ENCODE measurements around the gene KCNJ11.
A peak's percentile ranks its signal among the peaks of the same experiment; 100 is the strongest.

KCNJ11 gene

DNA sequence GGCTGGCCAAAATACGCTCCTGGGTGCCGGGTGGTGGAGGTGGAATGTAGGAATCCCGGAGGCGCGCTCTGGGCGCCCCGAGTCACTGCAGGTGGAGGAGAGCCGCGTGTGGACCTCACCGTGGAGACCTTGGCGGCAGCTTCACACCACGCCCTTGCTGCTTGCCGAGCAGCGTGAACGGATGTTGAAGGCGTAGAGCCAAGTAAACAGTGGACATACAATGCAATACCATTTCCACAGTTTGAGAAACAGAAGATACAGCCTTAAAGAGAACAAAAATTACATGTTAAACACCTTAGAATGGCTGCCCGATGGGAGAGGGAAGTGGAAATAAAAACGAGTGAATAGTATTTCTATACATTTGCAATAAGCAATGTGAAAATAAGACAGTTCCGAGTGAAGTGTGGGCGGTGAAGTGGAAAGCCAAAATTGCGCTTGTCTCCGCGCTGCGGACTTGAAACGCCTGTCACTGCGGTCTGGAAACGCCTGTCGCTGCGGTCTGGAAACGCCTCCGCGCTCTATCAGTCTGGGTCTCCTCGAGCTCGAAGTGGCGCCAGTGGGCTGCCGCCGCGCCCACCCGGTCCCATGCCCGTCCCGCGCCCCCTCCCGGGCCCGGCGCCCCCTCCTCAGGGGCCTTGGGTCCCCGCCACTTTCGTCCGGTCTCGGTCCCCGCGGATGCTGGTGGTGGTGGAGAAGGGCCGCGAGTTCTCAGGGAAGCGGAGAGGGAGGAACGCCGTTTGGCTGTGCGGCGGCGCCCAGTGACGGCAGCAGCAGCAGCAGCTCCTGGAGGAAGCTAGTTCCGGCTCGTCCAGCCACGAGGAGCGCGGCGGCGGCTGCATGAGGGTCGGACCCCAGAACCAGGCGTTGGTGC lies 35.3 kb downstream of the KCNJ11 start:
- peak; percentile 44 for DNase-seq

DNA sequence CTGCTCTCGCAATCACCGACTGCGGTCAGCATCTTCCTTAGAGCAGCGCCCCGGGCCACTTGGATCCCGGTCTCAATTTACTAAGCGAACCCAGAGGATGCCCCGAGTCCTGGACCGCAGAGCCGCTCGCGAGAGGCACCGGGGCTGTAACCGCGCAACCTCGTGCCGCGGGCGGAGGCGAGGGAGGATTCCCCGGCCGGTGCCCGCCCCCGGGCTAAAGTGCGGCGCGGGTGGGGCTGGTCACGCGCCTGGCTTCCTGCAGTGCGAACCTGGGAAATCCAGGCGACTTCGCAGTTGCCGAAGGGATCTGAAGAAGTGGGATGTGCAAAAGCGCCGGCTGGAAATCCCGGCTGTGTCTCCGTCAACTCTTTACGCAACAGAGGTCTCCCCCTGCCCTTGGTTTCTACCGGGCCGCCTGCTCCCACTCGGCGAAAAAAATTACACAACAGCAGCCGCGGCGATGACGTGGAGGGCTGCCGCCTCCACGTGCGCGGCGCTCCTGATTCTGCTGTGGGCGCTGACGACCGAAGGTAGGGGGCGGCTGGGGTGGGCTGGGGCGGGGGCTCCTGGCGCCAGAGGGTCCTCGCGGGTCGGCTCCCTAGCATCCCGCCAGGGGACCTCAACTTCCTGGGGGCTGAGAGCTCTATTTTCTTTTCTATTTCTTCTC lies 36.8 kb downstream of the KCNJ11 start, which contains the start of gene NCR3LG1:
NCR3LG1 (plus strand) TSS at position 291 of the 667 bp plus-strand sequence; CDS start at position 461, 170 bp downstream.
- peak; percentile 63 for DNase-seq

DNA sequence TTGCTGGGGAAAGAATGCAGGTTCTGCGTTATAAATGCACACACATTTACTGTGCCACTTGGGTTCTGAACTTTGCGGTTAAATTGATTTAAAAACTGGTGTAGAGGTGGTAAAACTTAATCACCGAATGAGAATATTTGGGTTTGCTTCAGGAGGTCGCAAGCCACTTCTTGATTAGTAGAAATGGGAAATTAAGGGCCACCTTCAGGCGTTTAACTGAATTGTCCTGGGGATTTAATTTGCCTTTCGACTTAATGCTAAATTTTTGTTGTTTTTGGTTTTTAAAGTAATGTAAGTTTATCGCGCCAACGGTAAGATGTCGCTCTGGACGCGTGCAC lies 37.3 kb downstream of the KCNJ11 start:
- DNase-seq = no peak

DNA sequence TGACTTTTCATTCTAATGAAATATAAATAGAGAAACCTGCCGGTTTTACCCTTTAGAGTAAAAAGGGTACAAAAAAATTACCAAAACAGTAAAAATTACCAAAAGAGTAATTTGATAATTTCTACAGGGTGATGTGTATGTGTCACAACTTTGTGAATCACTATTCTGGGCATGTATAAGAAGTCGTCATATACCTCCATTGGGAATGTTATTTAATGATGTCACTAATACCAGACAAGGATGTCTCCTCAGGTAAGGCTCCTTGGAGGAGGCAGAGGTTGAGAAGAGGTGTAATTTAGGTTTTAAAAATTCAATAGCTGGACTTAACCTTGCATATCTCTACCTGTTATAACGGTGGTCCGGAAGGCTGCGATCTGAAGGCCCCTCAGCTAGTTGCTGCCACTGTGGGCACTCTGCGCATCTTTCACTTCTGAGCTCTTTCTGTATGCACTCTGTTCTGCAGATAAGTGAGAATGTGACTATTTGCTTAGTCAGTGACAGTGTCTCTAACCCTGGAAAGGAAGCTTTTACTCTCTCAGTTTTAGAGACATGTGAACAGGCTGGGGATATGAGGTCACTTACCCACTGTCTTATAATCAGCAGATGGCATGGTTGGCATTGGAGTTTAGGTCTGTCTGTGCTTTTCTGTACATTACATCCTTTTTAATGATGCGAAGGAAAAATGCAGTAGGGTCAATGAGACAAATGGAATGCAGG lies 37.8 kb downstream of the KCNJ11 start:
- no peak for DNase-seq

DNA sequence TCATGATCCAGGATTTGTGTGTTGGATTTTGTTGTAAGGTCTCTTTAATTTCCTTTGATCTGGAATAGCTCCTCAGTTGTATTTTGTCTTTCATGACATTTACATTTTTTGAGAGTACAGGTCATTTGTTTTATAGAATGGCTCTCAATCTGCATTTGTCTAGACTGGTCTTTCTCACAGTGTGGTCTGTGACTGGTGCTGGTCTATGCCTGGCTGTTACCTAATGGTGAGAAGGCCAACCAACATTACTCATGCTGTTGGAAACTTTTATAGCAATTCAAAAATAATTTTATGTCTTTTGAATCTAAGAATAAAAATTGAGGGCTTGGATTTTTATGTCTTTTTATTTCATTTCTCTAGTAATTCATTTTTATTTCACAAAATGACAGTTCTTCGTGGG lies 40.8 kb downstream of the KCNJ11 start:
- DNase-seq = no peak

DNA sequence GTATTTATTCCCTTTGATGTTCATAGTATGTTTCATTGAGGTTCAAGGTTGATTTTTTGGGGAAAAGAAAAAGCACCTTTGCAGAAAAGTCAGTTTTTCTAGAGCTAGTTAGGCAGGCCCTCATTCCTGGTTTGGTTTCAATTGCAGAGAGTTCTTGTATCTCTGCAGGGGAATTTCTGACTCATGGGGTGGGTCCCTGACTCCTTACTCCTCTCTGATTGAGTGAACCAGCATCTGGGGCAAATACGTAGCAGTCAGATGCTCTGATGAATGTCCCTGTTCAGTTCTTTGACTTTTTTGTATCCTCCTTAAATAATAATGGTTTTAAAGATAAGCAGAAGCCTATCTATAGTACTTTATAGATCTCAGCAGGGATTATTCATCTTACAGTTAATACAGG lies 44.6 kb downstream of the KCNJ11 start:
- DNase-seq = no peak

DNA sequence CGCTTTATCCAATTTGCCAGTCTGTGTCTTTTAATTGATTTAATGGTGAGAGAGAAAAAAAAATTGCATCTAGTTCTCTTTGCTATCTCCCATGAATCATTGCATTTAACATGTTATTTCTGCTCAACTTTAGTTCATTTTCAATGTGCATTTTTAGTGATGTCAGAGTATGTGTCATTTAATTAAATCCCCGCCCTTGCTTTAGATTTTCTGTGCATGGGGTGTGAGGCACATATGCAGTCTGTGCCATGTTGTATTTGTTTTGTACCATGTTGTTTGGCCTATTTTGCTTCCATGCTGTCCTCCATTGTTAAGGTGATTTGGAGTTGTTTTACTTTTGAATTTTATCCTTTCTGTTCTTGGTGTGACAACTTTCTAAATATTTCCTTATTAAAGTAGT lies 45.2 kb downstream of the KCNJ11 start:
- no peak for DNase-seq

All from effector CD4-positive, alpha-beta T cell (primary cell).